A549 treated with ZK216348 at 1 μM for 4 hours (cell line): Measurements from ENCODE around the gene CEP95. TPM values are rescaled to one million over a fixed set of nuclear protein-coding genes. Genes with fewer than 3 reads are reported as not detected.

Experiments used
- total RNA-seq: library from RNA; stranded (reverse); fragments of 200-300 nt; extraction: Qiagen RNA extraction; gene quantifications from 5 replicates; pipeline ENCODE4 v1.2.3, GENCODE V29; 2022; ENCODE audit warnings: low read depth

The CEP95 gene, protein sequence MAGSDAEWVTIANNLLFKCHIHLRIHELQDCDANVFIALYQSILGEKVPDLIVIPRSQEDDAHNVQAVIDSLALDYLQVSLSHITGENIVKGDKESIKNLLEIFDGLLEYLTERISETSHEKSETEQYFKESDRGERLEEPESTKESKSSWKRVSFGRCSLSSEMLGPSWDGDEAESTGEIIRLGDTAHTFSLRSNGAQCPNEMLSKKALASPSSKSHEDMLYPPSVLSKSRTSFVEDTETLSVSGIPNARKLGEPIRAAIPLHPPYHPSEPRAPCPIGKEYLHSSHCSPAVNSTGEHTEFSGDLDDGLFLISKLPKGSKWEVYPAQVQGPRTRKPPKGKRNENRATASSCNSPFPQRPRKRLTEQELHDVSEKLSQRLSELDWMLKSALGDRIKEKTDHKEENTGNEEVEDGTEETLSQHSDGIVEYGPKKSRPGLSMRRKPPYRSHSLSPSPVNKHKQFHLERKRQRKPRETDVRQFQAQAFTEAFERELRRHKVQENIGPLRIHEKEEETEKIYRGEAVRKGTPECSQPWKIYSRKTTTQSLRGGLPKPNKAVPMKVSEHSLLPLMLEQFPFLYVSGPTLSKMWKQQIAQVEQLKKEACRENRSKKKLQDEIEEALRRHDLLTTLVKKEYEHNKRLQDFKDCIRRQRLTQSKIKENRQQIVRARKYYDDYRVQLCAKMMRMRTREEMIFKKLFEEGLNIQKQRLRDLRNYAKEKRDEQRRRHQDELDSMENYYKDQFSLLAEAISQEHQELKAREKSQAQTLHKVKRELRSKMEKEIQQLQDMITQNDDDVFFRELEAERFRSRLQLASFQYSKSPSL
- total RNA-seq: 32.1 to 41.2 TPM (median 36.8 TPM) in 5 replicates

DNA sequence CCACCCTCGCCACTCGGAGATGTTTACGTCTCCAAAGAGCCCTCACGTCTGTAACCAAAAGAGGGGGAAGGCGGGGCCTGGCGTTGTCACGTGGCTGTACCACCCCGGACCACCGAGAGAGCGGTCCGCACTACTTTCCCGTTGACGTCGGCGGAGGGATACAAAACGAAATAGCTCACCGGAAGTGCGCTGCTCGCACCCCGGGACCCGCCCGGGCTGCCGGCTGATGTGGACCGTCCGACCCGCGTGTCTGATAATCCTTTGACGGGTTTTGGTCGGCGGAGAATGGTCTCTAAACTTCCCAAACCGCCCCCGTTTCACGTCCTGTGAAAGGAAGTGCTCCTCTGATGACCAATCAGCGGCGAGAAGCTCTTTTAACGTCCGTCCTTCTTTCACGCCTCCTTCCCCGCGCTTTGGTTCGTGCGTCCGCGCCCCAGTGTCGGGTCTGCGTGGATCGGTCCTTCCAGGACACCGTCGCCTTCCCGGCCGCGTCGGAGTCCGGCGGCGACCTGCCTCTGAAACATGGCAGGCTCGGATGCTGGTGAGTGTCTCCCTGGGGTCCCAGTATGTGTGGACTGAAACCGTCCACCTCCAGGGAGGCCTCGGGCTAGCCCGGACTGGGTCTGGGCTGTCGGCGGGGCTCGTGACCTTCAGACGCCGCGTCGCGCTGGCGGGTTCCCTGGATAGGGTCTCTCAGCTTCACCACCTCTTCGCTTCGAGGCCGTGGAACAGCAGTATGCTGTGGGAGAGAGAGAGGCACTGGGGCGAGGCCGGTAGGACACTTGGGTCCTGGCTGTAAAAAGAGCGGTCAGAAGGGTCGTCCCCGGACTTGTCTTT is at the start of gene CEP95:
CEP95 (plus strand) TSS at position 402 of the 837 bp plus-strand sequence; CDS start at position 523, 121 bp downstream.

DNA sequence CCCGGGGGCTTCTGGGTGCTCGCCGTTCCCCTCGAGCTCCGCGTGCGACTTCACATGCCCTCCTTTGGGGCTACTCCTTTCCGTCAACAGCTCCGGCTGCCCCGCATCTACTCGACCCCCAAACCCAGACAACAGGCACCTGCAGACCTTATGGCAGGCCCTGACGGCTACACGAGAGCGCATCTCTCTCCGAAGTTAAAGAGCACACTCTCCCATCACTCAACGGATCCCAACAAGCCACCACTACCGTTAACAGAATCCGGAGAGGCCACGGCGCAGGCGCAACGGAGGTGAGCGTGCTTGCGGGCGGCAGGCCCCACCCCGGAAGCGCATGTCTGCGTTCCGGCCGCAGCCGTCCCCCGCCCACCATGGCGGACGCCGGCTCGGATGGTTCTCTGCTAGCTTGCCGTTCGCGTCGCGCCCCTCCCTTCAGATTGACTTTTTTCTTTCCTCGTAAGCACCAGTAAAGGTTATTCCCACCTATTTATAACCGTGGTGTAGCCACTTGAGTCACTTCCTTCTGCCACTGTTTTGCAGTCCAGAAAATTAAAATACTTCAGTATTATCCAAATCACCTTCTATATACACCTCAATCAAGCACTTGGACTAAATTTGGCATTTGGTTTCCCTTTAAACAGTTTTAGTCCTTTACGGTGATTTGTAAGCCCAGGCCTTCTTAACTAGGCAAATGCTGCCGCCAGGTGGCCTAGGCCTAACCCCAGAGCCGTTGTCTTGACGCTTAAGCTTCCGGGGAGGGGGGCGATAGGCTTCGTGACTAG is 9.8 kb upstream of the CEP95 start, which contains the start of gene POLG2:
POLG2 (minus strand) TSS at position 269 of the 779 bp plus-strand sequence; CDS start at position 183, 86 bp downstream.

DNA sequence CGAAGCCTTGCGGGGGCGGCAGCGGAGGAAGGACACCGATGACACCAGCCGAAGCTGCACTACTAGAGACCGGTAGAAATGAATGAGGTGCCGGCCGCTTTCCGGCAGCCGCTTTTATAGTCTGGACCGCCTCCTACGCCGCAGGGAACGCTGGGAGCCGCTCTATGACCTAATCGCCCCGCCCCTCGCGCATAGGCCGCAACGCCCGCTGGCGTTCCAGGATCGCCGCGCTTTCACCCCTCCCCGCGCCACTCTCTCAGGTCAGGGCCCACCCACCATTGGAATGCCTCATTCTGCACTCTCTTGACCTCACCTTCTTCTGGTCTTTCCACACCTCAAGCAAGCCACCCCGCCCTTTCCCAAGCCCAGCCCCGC is 589 bp upstream of the CEP95 start, which contains the start of gene DDX5:
DDX5 (minus strand) TSS at position 89 of the 375 bp plus-strand sequence. CDS start 170 bp downstream, outside the sequence.

Other genes with a start within 250 kb of the CEP95 start
- 10.8 to 15.2 TPM (median 12.0 TPM) in 5 replicates for gene TEX2, start 243.7 kb upstream of the CEP95 start, total RNA-seq
- 0.03 to 0.52 TPM (median 0.12 TPM) in 5 replicates for gene PECAM1, start 116.1 kb upstream of the CEP95 start, total RNA-seq
- gene MILR1, start 57.9 kb upstream of the CEP95 start, total RNA-seq: 1.2 to 2.8 TPM (median 1.6 TPM) in 5 replicates
- gene POLG2, start 9.9 kb upstream of the CEP95 start, total RNA-seq: 14.0 to 21.7 TPM (median 16.3 TPM) in 5 replicates
- 600 to 1,055 TPM (median 629 TPM) in 5 replicates for gene DDX5, start 688 bp upstream of the CEP95 start, total RNA-seq
- 22.0 to 32.1 TPM (median 30.3 TPM) in 5 replicates for gene SMURF2, start 155.3 kb downstream of the CEP95 start, total RNA-seq